Kidney (tissue), 14 donors: Measurements from ENCODE around the gene TMEM9B. TPM values are rescaled to one million over a fixed set of nuclear protein-coding genes. Genes with fewer than 3 reads are reported as not detected.

Experiments
- DNase-seq, 5 donors: peaks; one replicate each; pipeline ENCODE4 v3.0.0-alpha.2; 2013 to 2020
- FAIRE-seq: peaks from 2 replicates; lab custom pipeline; 2012; peaks lifted over from hg19 to GRCh38; lab: Jason Lieb, UNC
- H3K27ac ChIP-seq, 2 donors: one replicate each; pipeline ENCODE4 v1.7.0; 2013; ENCODE audit warnings: low read depth in 2 of 2, low read length in 2 of 2, inconsistent platforms in 1 of 2
- H3K27me3 ChIP-seq: one replicate; pipeline ENCODE4 v1.7.1; 2013; ENCODE audit warnings: low read length, inconsistent platforms; ENCODE audit not compliant: control insufficient read depth, insufficient read depth
- H3K36me3 ChIP-seq, 3 donors: one replicate each; pipeline versions ENCODE4 v1.7.0 to v1.7.1; 2013; ENCODE audit warnings: low read length in 3 of 3, control low read depth in 1 of 3, inconsistent platforms in 1 of 3; ENCODE audit not compliant: insufficient read depth in 3 of 3, control insufficient read depth in 2 of 3
- H3K4me1 ChIP-seq, 3 donors: one replicate each; pipeline versions ENCODE4 v1.7.0 to v1.7.1; 2013; ENCODE audit warnings: low read length in 3 of 3, inconsistent platforms in 1 of 3, low read depth in 1 of 3; ENCODE audit not compliant: control insufficient read depth in 2 of 3, insufficient read depth in 2 of 3
- H3K4me3 ChIP-seq, 3 donors: one replicate each; pipeline versions ENCODE4 v1.7.0 to v1.8.1; 2013; ENCODE audit warnings: low read length in 3 of 3, control low read depth in 1 of 3, inconsistent platforms in 1 of 3
- H3K9ac ChIP-seq, 3 donors: one replicate each; pipeline versions ENCODE4 v1.7.0 to v1.7.1; 2013; ENCODE audit warnings: low read length in 3 of 3, control low read depth in 1 of 3, inconsistent platforms in 1 of 3
- H3K9me3 ChIP-seq, 3 donors: one replicate each; pipeline versions ENCODE4 v1.7.0 to v1.7.1; 2013; ENCODE audit warnings: low read length in 3 of 3, control low read depth in 1 of 3, inconsistent platforms in 1 of 3; ENCODE audit not compliant: control insufficient read depth in 2 of 3, insufficient read depth in 1 of 3
- intact Hi-C: fragments of 100-400 bp; cut with DNase I; formaldehyde crosslinking; loops from one replicate; pipeline ENCODE4 v1.11.1; 2022
- polyA plus RNA-seq: library from polyadenylated mRNA; stranded (reverse); fragments of 350-450 nt; fragmentation: Illumina TruSeq; extraction: RNeasy Lipid Tissue Mini Kit (QIAGEN cat#74804); gene quantifications from one replicate; pipeline ENCODE4 v1.2.3, GENCODE V29; 2014; ENCODE audit warnings: low read depth, low replicate concordance; ENCODE audit not compliant: insufficient read depth
- total RNA-seq: library from RNA; stranded (reverse); fragmentation: NEBNext Ultra II Directional; extraction: Animal tissue kit (Norgen Biotek cat#: 25700); gene quantifications from one replicate; pipeline ENCODE4 v1.2.1, GENCODE V29; 2021
- TF ChIP-seq, protein P1 (sequence below): IDR thresholded peaks from 3 replicates; pipeline ENCODE4 v1.5.1; 2012; ENCODE audit warnings: mild to moderate bottlenecking, moderate library complexity, borderline replicate concordance; ENCODE audit not compliant: insufficient read depth; ENCODE audit errors: extremely low read depth
- donor health status: control.
- donor health status: control.
- donor health status: control.
- donor health status: control.
- donor health status: control.
- donor health status: DM: yes; HTN: yes; CAD: no.
- donor health status: Normal renal cell carcinoma (clear cell type).

TMEM9B gene
- total and polyA plus RNA-seq, 2 donors from 2014 or later = 64.4 to 73.0 TPM

DNA sequence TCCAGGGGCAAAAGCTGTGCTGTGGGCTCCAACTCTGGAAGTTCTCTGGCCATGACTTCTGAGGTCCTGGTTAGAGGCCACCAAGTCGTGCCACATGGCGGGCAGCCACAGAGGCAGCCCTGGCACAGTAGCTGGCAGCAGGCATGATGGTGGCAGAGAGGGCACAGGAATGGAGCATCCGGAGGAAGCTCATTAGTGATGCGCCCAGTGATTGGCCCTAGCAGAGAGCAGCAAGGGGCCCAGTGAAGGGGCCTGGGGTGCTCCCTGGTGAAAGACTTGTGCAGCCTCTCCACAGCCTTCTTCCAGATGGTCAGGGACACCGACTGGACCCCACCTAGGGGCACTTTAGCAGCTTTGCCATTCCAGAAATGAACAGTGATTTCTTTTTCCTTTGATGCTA, 38.5 kb downstream of the TMEM9B start:
- Histone ChIP-seq H3K4me3 (no peak overlapping the region), H3K9me3 (no peaks in the 10 kb centered on the region), H3K36me3 (peaks cover 0 to 2% (median 0%) of the 10 kb centered on the region in 3 donors), H3K27me3 (no peaks in the 10 kb centered on the region), H3K27ac (no peak overlapping the region), H3K4me1 (no peaks in the 10 kb centered on the region), H3K9ac (no peak overlapping the region)
- no peak for DNase-seq
- no peak for FAIRE-seq
- intact Hi-C loops = no loop called here
- TF ChIP-seq, protein P1, sequence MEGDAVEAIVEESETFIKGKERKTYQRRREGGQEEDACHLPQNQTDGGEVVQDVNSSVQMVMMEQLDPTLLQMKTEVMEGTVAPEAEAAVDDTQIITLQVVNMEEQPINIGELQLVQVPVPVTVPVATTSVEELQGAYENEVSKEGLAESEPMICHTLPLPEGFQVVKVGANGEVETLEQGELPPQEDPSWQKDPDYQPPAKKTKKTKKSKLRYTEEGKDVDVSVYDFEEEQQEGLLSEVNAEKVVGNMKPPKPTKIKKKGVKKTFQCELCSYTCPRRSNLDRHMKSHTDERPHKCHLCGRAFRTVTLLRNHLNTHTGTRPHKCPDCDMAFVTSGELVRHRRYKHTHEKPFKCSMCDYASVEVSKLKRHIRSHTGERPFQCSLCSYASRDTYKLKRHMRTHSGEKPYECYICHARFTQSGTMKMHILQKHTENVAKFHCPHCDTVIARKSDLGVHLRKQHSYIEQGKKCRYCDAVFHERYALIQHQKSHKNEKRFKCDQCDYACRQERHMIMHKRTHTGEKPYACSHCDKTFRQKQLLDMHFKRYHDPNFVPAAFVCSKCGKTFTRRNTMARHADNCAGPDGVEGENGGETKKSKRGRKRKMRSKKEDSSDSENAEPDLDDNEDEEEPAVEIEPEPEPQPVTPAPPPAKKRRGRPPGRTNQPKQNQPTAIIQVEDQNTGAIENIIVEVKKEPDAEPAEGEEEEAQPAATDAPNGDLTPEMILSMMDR = no peak

DNA sequence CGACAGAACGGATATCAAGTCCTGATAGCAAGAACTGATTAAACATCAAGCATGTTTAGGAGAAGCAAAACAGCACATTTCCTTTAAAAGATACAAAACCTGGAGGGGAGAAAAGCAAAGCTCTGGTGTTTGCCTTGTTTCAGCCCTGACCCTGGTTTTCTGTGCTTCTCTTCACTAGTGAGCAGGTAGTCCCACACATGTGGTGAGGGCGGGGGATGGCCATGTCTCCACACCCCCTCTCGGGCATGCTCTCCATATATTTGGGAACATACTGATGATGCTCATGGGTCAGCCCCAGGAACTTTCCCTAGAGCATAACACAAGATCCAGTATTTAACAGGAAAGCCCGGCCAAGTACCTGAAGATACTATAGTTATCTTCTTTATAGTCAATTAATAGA, 41.6 kb downstream of the TMEM9B start:
- TF ChIP-seq, protein P1 = no peak
- Histone ChIP-seq H3K4me1 (no peaks in the 10 kb centered on the region), H3K9me3 (no peaks in the 10 kb centered on the region), H3K36me3 (peaks cover 0 to 19% (median 3%) of the 10 kb centered on the region in 3 donors), H3K9ac (no peak overlapping the region), H3K27me3 (no peaks in the 10 kb centered on the region), H3K4me3 (no peak overlapping the region), H3K27ac (no peak overlapping the region)
- DNase-seq (no peak), FAIRE-seq (no peak)
- intact Hi-C loops = no loop called here

DNA sequence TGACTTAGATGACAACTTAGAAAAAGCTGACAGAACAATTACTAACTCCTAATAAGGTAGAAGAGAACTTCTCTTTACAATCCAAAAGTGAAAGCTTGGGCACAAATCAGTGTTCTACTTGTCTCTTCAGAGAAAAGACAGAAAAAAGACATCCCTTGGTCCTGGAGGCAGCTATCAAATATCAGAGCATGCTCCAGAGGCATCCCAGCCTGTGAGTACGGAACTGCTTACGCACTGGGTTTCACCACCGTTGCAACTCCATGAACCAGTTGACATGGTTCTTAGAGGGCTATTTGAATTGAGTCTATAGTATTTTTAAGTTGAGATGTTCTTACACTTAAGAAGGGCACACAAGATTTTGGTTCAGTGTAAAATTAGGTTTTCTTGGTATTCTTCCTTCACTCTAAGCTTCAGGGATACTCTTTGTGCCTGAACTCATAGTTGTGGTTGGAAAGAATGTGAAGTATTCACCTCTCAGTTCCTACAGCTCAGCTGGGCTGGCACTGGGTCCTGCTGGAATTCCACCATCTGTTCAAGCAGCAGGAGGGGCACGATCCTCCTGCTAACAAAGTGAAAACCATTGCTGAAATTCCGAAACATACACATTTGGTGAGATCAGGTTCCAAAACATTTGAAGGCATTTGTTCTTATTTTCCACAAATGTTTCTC, 47.0 kb downstream of the TMEM9B start:
- Histone ChIP-seq H3K27ac (peak overlapping the region in 1 of 2 donors; percentile 51), H3K27me3 (no peaks in the 10 kb centered on the region), H3K9me3 (no peaks in the 10 kb centered on the region), H3K36me3 (peaks cover 0 to 17% (median 3%) of the 10 kb centered on the region in 3 donors), H3K4me1 (peaks cover 0 to 9% (median 6%) of the 10 kb centered on the region in 3 donors), H3K9ac (no peak overlapping the region), H3K4me3 (no peak overlapping the region)
- TF ChIP-seq, protein P1 = no peak
- intact Hi-C loops = no loop called here
- no peak for FAIRE-seq
- DNase-seq = peak in 2 of 5 donors; percentile 33 to 65
